CD14-positive monocyte (primary cell): ENCODE measurements around the gene HSBP1. TPM values are rescaled to one million over a fixed set of nuclear protein-coding genes. Genes with fewer than 3 reads are reported as not detected.

Experiments used
- DNase-seq, 3 donors: peaks; one replicate each; pipeline ENCODE4 v3.0.0-alpha.2; 2011 to 2022
- H2AFZ ChIP-seq: 2 replicates; pipeline ENCODE4 v1.6.0; 2012; ENCODE audit warnings: mild to moderate bottlenecking, low read depth, low read length, inconsistent platforms; ENCODE audit not compliant: insufficient read depth, poor library complexity, severe bottlenecking
- H3K27ac ChIP-seq, 2 donors: 1 replicate in 1 of 2; 2 replicates in 1 of 2; pipeline ENCODE4 v1.5.1; 2012 to 2013; ENCODE audit warnings: low read length in 2 of 2, control low read depth in 1 of 2, inconsistent platforms in 1 of 2, low read depth in 1 of 2, mild to moderate bottlenecking in 1 of 2
- H3K27me3 ChIP-seq, 2 donors: one replicate each; pipeline versions ENCODE4 v1.6.0 to v1.6.1; 2011 to 2013; ENCODE audit warnings: low read length in 2 of 2; ENCODE audit not compliant: control insufficient read depth in 2 of 2, insufficient read depth in 2 of 2
- H3K36me3 ChIP-seq, 2 donors: replicated peaks in 1 of 2; 1 replicate in 1 of 2; 2 replicates in 1 of 2; pipeline versions ENCODE4 v1.5.1 to v1.6.1; 2012 to 2013; ENCODE audit warnings: low read length in 2 of 2, control low read depth in 1 of 2, inconsistent platforms in 1 of 2, mild to moderate bottlenecking in 1 of 2; ENCODE audit not compliant: insufficient read depth in 2 of 2, control insufficient read depth in 1 of 2
- H3K4me1 ChIP-seq, 2 donors: 1 replicate in 1 of 2; 2 replicates in 1 of 2; pipeline versions ENCODE4 v1.5.1 to v1.6.1; 2012 to 2013; ENCODE audit warnings: low read length in 2 of 2, control low read depth in 1 of 2, inconsistent platforms in 1 of 2, mild to moderate bottlenecking in 1 of 2, moderate library complexity in 1 of 2; ENCODE audit not compliant: insufficient read depth in 2 of 2, control insufficient read depth in 1 of 2
- H3K4me2 ChIP-seq: replicated peaks from 2 replicates; pipeline ENCODE3; 2012; ENCODE audit warnings: low read length, moderate library complexity, mild to moderate bottlenecking; ENCODE audit not compliant: poor library complexity, severe bottlenecking; ENCODE audit errors: extremely low read depth
- H3K4me3 ChIP-seq, 3 experiments: fragments of 200-600 bp in 1 of 3; sonication (generic) in 1 of 3; replicated peaks in 1 of 3; 1 replicate in 2 of 3; 2 replicates in 1 of 3; pipeline ENCODE4 v1.5.1; 2011 to 2013; ENCODE audit warnings: low read length in 3 of 3, mild to moderate bottlenecking in 3 of 3, control low read depth in 2 of 3, low read depth in 2 of 3, inconsistent platforms in 1 of 3, moderate library complexity in 1 of 3
- H3K79me2 ChIP-seq: 2 replicates; pipeline ENCODE4 v1.6.0; 2012; ENCODE audit warnings: mild to moderate bottlenecking, control low read depth, inconsistent platforms, low read length, moderate library complexity; ENCODE audit not compliant: insufficient read depth
- H3K9ac ChIP-seq: 2 replicates; pipeline ENCODE4 v1.6.0; 2017; ENCODE audit warnings: low read length, mild to moderate bottlenecking; ENCODE audit not compliant: insufficient read depth, poor library complexity, severe bottlenecking
- H3K9me3 ChIP-seq, 2 donors: replicated peaks in 1 of 2; 1 replicate in 1 of 2; 2 replicates in 1 of 2; pipeline versions ENCODE4 v1.5.1 to v1.6.1; 2012 to 2013; ENCODE audit warnings: low read length in 2 of 2, control low read depth in 1 of 2; ENCODE audit not compliant: control insufficient read depth in 1 of 2, insufficient read depth in 1 of 2
- H4K20me1 ChIP-seq: 2 replicates; pipeline ENCODE4 v1.6.0; 2012; ENCODE audit warnings: mild to moderate bottlenecking, low read length, control low read depth, moderate library complexity; ENCODE audit not compliant: insufficient read depth
- H3K27ac Mint-ChIP-seq, 7 donors: one replicate each; pipeline ENCODE4 v1.8.0; 2020; ENCODE audit warnings: mild to moderate bottlenecking in 7 of 7, mixed read lengths in 7 of 7, moderate library complexity in 6 of 7, inconsistent platforms in 2 of 7
- H3K27me3 Mint-ChIP-seq, 3 donors: one replicate each; pipeline ENCODE4 v1.8.0; 2021 to 2022; ENCODE audit warnings: low read depth in 3 of 3, mild to moderate bottlenecking in 3 of 3, mixed read lengths in 3 of 3, moderate library complexity in 3 of 3, inconsistent platforms in 1 of 3
- H3K36me3 Mint-ChIP-seq, 2 donors: one replicate each; pipeline ENCODE4 v1.8.0; 2020; ENCODE audit warnings: mixed read lengths in 2 of 2, inconsistent platforms in 1 of 2, mild to moderate bottlenecking in 1 of 2
- H3K4me1 Mint-ChIP-seq: one replicate; pipeline ENCODE4 v1.8.0; 2020; ENCODE audit warnings: mild to moderate bottlenecking, mixed read lengths
- H3K4me3 Mint-ChIP-seq, 2 donors: one replicate each; pipeline ENCODE4 v1.8.0; 2020; ENCODE audit warnings: mild to moderate bottlenecking in 2 of 2, mixed read lengths in 2 of 2, moderate library complexity in 1 of 2
- H3K9me3 Mint-ChIP-seq, 7 donors: one replicate each; pipeline ENCODE4 v1.8.0; 2020 to 2022; ENCODE audit warnings: mixed read lengths in 7 of 7, mild to moderate bottlenecking in 6 of 7, moderate library complexity in 6 of 7, inconsistent platforms in 2 of 7
- CTCF ChIP-seq: fragments of 200-600 bp; IDR thresholded peaks from one replicate; pipeline ENCODE4 v1.8.0; 2022; ENCODE audit warnings: antibody characterized with exemption, mild to moderate bottlenecking
- WGBS: methylation state at CpG from one replicate; pipeline ENCODE4 v1.1.5; 2013; ENCODE audit warnings: missing lambda C conversion rate; ENCODE audit not compliant: insufficient coverage; 5-methylcytosine and 5-hydroxymethylcytosine counted together
- intact Hi-C, 2 donors: fragments of 100-400 bp; cut with micrococcal nuclease; formaldehyde crosslinking; loops; one replicate each; pipeline versions ENCODE4 v1.15.0 to v1.15.1; 2023
- polyA plus RNA-seq, 3 donors: library from polyadenylated mRNA; depleted of rRNA in 1 of 3; unstranded in 2 of 3; stranded (reverse) in 1 of 3; fragments of 300-500 nt in 2 of 3; fragments of >200 nt in 1 of 3; fragmentation: Illumina TruSeq in 2 of 3; gene quantifications; 1 replicate in 2 of 3; 2 replicates in 1 of 3; pipeline ENCODE4 v1.2.3, GENCODE V29; 2012 to 2021

HSBP1 gene
- polyA plus RNA-seq, 3 donors: 16.9 to 194 (median 178) TPM

GRCh38 chr16:83762992-83763358 is 44.8 kb upstream of the HSBP1 start:
- H3K9me3 ChIP-seq: no peaks in the 10 kb centered on the region
- no peaks in the 10 kb centered on the region for H3K36me3 ChIP-seq
- H3K36me3 Mint-ChIP-seq: no peaks in the 10 kb centered on the region
- no peak for DNase-seq
- peaks cover 0 to 7% (median 3%) of the 10 kb centered on the region in 7 donors for H3K9me3 Mint-ChIP-seq
- H3K27ac ChIP-seq: no peak overlapping the region
- H2AFZ ChIP-seq: no peak overlapping the region
- no peak overlapping the region for H3K27ac Mint-ChIP-seq
- H3K4me3 ChIP-seq: no peak overlapping the region
- H3K27me3 Mint-ChIP-seq: peaks cover 0 to 2% (median 2%) of the 10 kb centered on the region in 3 donors
- H4K20me1 ChIP-seq: no peaks in the 10 kb centered on the region
- no peaks in the 10 kb centered on the region for H3K79me2 ChIP-seq
- H3K27me3 ChIP-seq: no peaks in the 10 kb centered on the region
- H3K4me1 ChIP-seq: no peaks in the 10 kb centered on the region
- intact Hi-C loops: no loop called here
- no peaks in the 10 kb centered on the region for H3K4me1 Mint-ChIP-seq
- no CpG with 5 or more reads among the region's 5 CpGs for WGBS
- no peak for TF ChIP-seq CTCF
- no peak overlapping the region for H3K4me3 Mint-ChIP-seq
- no peak overlapping the region for H3K9ac ChIP-seq
- H3K4me2 ChIP-seq: no peak overlapping the region

GRCh38 chr16:83768986-83769385 is 38.8 kb upstream of the HSBP1 start:
- H3K4me2 ChIP-seq: no peak overlapping the region
- no peaks in the 10 kb centered on the region for H4K20me1 ChIP-seq
- peak overlapping the region; percentile 4 for H2AFZ ChIP-seq
- no peaks in the 10 kb centered on the region for H3K36me3 ChIP-seq
- no peak overlapping the region for H3K27ac ChIP-seq
- peaks cover 0 to 12% of the 10 kb centered on the region in 2 donors for H3K4me1 ChIP-seq
- no peaks in the 10 kb centered on the region for H3K27me3 ChIP-seq
- no peak for DNase-seq
- no peak overlapping the region for H3K4me3 ChIP-seq
- H3K36me3 Mint-ChIP-seq: no peaks in the 10 kb centered on the region
- H3K79me2 ChIP-seq: no peaks in the 10 kb centered on the region
- peaks cover 0 to 3% (median 3%) of the 10 kb centered on the region in 3 donors for H3K27me3 Mint-ChIP-seq
- no peaks in the 10 kb centered on the region for H3K9me3 ChIP-seq
- peak overlapping the region in 1 of 2 donors; percentile 71 for H3K4me3 Mint-ChIP-seq
- H3K9me3 Mint-ChIP-seq: peaks cover 0 to 5% (median 4%) of the 10 kb centered on the region in 7 donors
- intact Hi-C loops: no loop called here
- no peak for TF ChIP-seq CTCF
- H3K9ac ChIP-seq: no peak overlapping the region
- peak overlapping the region in 4 of 7 donors; percentile 26 to 84 (median 60) for H3K27ac Mint-ChIP-seq
- H3K4me1 Mint-ChIP-seq: peaks cover 16% of the 10 kb centered on the region
- whole genome bisulfite sequencing: 80% methylated on average over 1 of the region's 2 CpGs
